ENCODE data around the gene FBXW9.

FBXW9 gene

GRCh38 chr19:12723641-12724426, 27.4 kb upstream of the FBXW9 start, which contains the start of gene TNPO2:
TSS of gene TNPO2 (minus strand) at chr19:12723932. CDS start at chr19:12720977, 2,955 bp downstream.
- DNase-seq, result peak; percentile 79
- H3K9me3 Mint-ChIP-seq, result no peaks in the 10 kb centered on the region
- H3K4me3 Mint-ChIP-seq, result peak within 1 kb of the TSS; percentile 92
- H3K36me3 Mint-ChIP-seq (ENCODE audit: low read depth), result peaks cover 13% of the 10 kb centered on the region
- H3K27me3 Mint-ChIP-seq (ENCODE audit: low read depth, poor library complexity), result no peaks in the 10 kb centered on the region
- H3K27ac Mint-ChIP-seq, result peak within 1 kb of the TSS; percentile 96
- H3K4me1 Mint-ChIP-seq, result peaks cover 40% of the 10 kb centered on the region
- no peak for TF ChIP-seq CTCF (IDR thresholded peaks at IDR 0.05)

GRCh38 chr19:12723381-12723640, 26.9 kb upstream of the FBXW9 start:
- no peaks in the 10 kb centered on the region for H3K9me3 Mint-ChIP-seq
- DNase-seq, result no peak
- H3K27me3 Mint-ChIP-seq (ENCODE audit: low read depth, poor library complexity), result no peaks in the 10 kb centered on the region
- no peak for TF ChIP-seq CTCF (IDR thresholded peaks at IDR 0.05)
- H3K27ac Mint-ChIP-seq, result peak overlapping the region; percentile 96
- peak overlapping the region; percentile 92 for H3K4me3 Mint-ChIP-seq
- peaks cover 41% of the 10 kb centered on the region for H3K4me1 Mint-ChIP-seq
- H3K36me3 Mint-ChIP-seq (ENCODE audit: low read depth), result peaks cover 18% of the 10 kb centered on the region

- no peak for TF ChIP-seq CTCF (IDR thresholded peaks at IDR 0.05)
- peak; percentile 87 for DNase-seq
- Mint-ChIP-seq H3K4me3 (peak overlapping the region; percentile 92), H3K9me3 (no peaks in the 10 kb centered on the region), H3K27me3 (ENCODE audit: low read depth, poor library complexity) (no peaks in the 10 kb centered on the region), H3K4me1 (peaks cover 41% of the 10 kb centered on the region), H3K36me3 (ENCODE audit: low read depth) (peaks cover 19% of the 10 kb centered on the region), H3K27ac (peak overlapping the region; percentile 96)
Measured at GRCh38 chr19:12722566-12723380, 26.3 kb upstream of the FBXW9 start.

GRCh38 chr19:12721656-12722565, 25.5 kb upstream of the FBXW9 start:
- Mint-ChIP-seq H3K36me3 (ENCODE audit: low read depth) (peaks cover 20% of the 10 kb centered on the region), H3K9me3 (no peaks in the 10 kb centered on the region), H3K4me1 (peaks cover 40% of the 10 kb centered on the region), H3K4me3 (peak overlapping the region; percentile 99), H3K27ac (peak overlapping the region; percentile 100), H3K27me3 (ENCODE audit: low read depth, poor library complexity) (no peaks in the 10 kb centered on the region)
- TF ChIP-seq CTCF (IDR thresholded peaks at IDR 0.05), result no peak
- peak; percentile 81 for DNase-seq

- TF ChIP-seq CTCF (IDR thresholded peaks at IDR 0.05), result no peak
- Mint-ChIP-seq H3K27ac (peak overlapping the region; percentile 100), H3K9me3 (no peaks in the 10 kb centered on the region), H3K27me3 (ENCODE audit: low read depth, poor library complexity) (no peaks in the 10 kb centered on the region), H3K36me3 (ENCODE audit: low read depth) (peaks cover 28% of the 10 kb centered on the region), H3K4me1 (peaks cover 31% of the 10 kb centered on the region), H3K4me3 (peak overlapping the region; percentile 99)
- DNase-seq, result no peak
Measured at GRCh38 chr19:12720851-12721655, 24.6 kb upstream of the FBXW9 start.
